Measurements from ENCODE around the gene TMEM238. TPM values are rescaled to one million over a fixed set of nuclear protein-coding genes. Genes with fewer than 3 reads are reported as not detected.

TMEM238 gene
- polyA plus RNA-seq, 1 of the 3 experiments (the other 2 are of a cell fraction): 0.12 TPM

DNA sequence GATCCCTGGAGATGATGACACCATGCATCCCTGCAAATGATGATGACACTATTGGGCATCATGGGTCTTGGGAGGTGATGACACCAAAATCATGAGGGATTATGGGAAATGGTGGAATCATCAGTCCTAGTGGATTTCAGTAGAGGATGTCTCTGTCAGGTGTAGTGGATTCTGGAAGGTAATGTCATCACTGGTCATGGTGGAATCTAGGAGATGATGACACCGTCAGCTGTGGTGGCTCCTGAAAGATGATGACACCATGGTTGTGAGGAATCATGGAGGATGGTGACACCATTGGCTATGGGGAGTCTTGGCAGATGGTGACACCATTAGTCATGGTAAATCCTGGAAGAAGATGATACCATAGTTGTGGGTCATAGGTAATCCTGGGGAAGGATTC, 47.1 kb upstream of the TMEM238 start:
- 88% methylated on average over 1 of the region's 1 CpG for WGBS (ENCODE audit: low lambda C conversion rate)
- no peaks in the 10 kb centered on the region for H3K36me3 ChIP-seq (replicated peaks in 1 of 2; ENCODE audit: control insufficient read depth in 1 of 2, insufficient read depth in 2 of 2, low read length in 1 of 2)
- no peaks in the 10 kb centered on the region for H4K20me1 ChIP-seq (ENCODE audit: insufficient read depth)
- H3K9ac ChIP-seq: no peak overlapping the region
- TF ChIP-seq MEF2A (IDR thresholded peaks at IDR 0.05; ENCODE audit: borderline replicate concordance, low read depth) (no peak), SIN3A (IDR thresholded peaks at IDR 0.05; ENCODE audit: borderline replicate concordance, low read depth, low read length) (no peak), RCOR1 (IDR thresholded peaks at IDR 0.05; ENCODE audit: low read length) (no peak), USF1 (IDR thresholded peaks at IDR 0.05; ENCODE audit: borderline replicate concordance, low read depth) (no peak), NFIC (IDR thresholded peaks at IDR 0.05; ENCODE audit: borderline replicate concordance) (no peak), FOXM1 (IDR thresholded peaks at IDR 0.05; ENCODE audit: low read depth) (no peak), RXRA (IDR thresholded peaks at IDR 0.05; ENCODE audit: borderline replicate concordance, low read depth) (no peak), TAF1 (IDR thresholded peaks at IDR 0.05; ENCODE audit: borderline replicate concordance, low read depth, low read length) (no peak)
- ChIA-PET CTCF (no interaction called here), POLR2A (no interaction called here)
- no peak overlapping the region for H2AFZ ChIP-seq (ENCODE audit: low read depth)
- H3K9me3 ChIP-seq: no peaks in the 10 kb centered on the region
- no peaks in the 10 kb centered on the region for H3K79me2 ChIP-seq (ENCODE audit: insufficient read depth)
- H3K4me2 ChIP-seq: no peak overlapping the region
- no peak overlapping the region for H3K27ac ChIP-seq (ENCODE audit: low read depth in 2 of 2, low read length in 1 of 2)
- H3K4me1 ChIP-seq (ENCODE audit: control insufficient read depth in 1 of 2, insufficient read depth in 2 of 2, low read depth in 1 of 2, low read length in 1 of 2): no peaks in the 10 kb centered on the region
- H3K4me3 ChIP-seq (ENCODE audit: low read depth in 2 of 2, low read length in 1 of 2): no peak overlapping the region
- no peaks in the 10 kb centered on the region for H3F3A ChIP-seq (replicated peaks; ENCODE audit: insufficient read depth)
- H3K27me3 ChIP-seq (ENCODE audit: insufficient read depth): no peaks in the 10 kb centered on the region; the same call in 1 of the 2 replicates
- no peak for DNase-seq
- no peaks in the 10 kb centered on the region for H3K9me2 ChIP-seq

GRCh38 chr19:55426042-55426441, 42.0 kb upstream of the TMEM238 start:
- no peak overlapping the region for H3K4me3 ChIP-seq (ENCODE audit: low read depth in 2 of 2, low read length in 1 of 2)
- H3K27ac ChIP-seq (ENCODE audit: low read depth in 2 of 2, low read length in 1 of 2): no peak overlapping the region
- POLR2A ChIA-PET: no interaction called here
- H3K36me3 ChIP-seq (replicated peaks in 1 of 2; ENCODE audit: control insufficient read depth in 1 of 2, insufficient read depth in 2 of 2, low read length in 1 of 2): no peaks in the 10 kb centered on the region
- H3K79me2 ChIP-seq (ENCODE audit: insufficient read depth): no peaks in the 10 kb centered on the region
- no peak overlapping the region for H2AFZ ChIP-seq (ENCODE audit: low read depth)
- no peaks in the 10 kb centered on the region for H3K4me1 ChIP-seq (ENCODE audit: control insufficient read depth in 1 of 2, insufficient read depth in 2 of 2, low read depth in 1 of 2, low read length in 1 of 2)
- no peaks in the 10 kb centered on the region for H4K20me1 ChIP-seq (ENCODE audit: insufficient read depth)
- 25% methylated on average over 2 of the region's 2 CpGs for WGBS (ENCODE audit: low lambda C conversion rate)
- H3K9ac ChIP-seq: no peak overlapping the region
- H3K27me3 ChIP-seq (ENCODE audit: insufficient read depth): no peaks in the 10 kb centered on the region; the same call in 1 of the 2 replicates
- H3K9me3 ChIP-seq: no peaks in the 10 kb centered on the region
- DNase-seq: no peak
- H3K9me2 ChIP-seq: no peaks in the 10 kb centered on the region
- H3F3A ChIP-seq (replicated peaks; ENCODE audit: insufficient read depth): no peaks in the 10 kb centered on the region
- TF ChIP-seq TCF12 (IDR thresholded peaks at IDR 0.05) (no peak), RAD21 (IDR thresholded peaks at IDR 0.05; ENCODE audit: low read length) (no peak), FOXJ3 (CRISPR knock-in tag; IDR thresholded peaks at IDR 0.05) (no peak), RCOR1 (IDR thresholded peaks at IDR 0.05; ENCODE audit: low read length) (no peak), FOXM1 (IDR thresholded peaks at IDR 0.05; ENCODE audit: low read depth) (no peak), ZBTB33 (IDR thresholded peaks at IDR 0.05; ENCODE audit: borderline replicate concordance, low read depth) (no peak), TAF1 (IDR thresholded peaks at IDR 0.05; ENCODE audit: borderline replicate concordance, low read depth, low read length) (no peak), REST (IDR thresholded peaks at IDR 0.05; ENCODE audit: low read depth, low read length) (no peak), FOSL2 (IDR thresholded peaks at IDR 0.05; ENCODE audit: borderline replicate concordance, low read depth) (no peak), ELF1 (IDR thresholded peaks at IDR 0.05) (no peak), TEAD4 (IDR thresholded peaks at IDR 0.05; ENCODE audit: borderline replicate concordance, insufficient read depth) (no peak)
- no peak overlapping the region for H3K4me2 ChIP-seq
- CTCF ChIA-PET: interaction anchor here (4.1 kb wide), 1 partner anchor 7 kb away, joined by 30 read pairs; no protein-coding TSS in a partner anchor
